Activated CD4-positive, alpha-beta T cell treated with anti-CD3 and anti-CD28 coated beads, Interleukin-2, amount 10 ng/mL, durations not matched to agents 7 days and 5 days (primary cell): ENCODE measurements around the gene GFPT2. TPM values are rescaled to one million over a fixed set of nuclear protein-coding genes. Genes with fewer than 3 reads are reported as not detected.

Experiments
- total RNA-seq, 2 experiments: library from RNA; stranded (reverse); gene quantifications; one replicate each; pipeline ENCODE4 v1.2.3, GENCODE V29; 2021

GFPT2 gene
- total RNA-seq, 2 experiments from 2014 or later: 0.12 TPM; not detected in 1

Other genes with a start within 250 kb of the GFPT2 start
- gene RASGEF1C, start 144.1 kb downstream of the GFPT2 start, total RNA-seq: not detected
- 10 to 100 TPM; 39.6 to 47.6 TPM for gene MAPK9, start 61.3 kb downstream of the GFPT2 start, total RNA-seq
- gene CNOT6, start 141.0 kb upstream of the GFPT2 start, total RNA-seq: 10 to 100 TPM; 38.3 to 44.8 TPM
- gene SCGB3A1, start 238.2 kb upstream of the GFPT2 start, total RNA-seq: not detected